Transverse colon (tissue), 4 donors: ENCODE results near the gene PLXNA2. TPM values are rescaled to one million over a fixed set of nuclear protein-coding genes. Genes with fewer than 3 reads are reported as not detected.

Experiments used
- DNase-seq: peaks from one replicate; pipeline ENCODE4 v3.0.0-alpha.2; 2019
- H3K27ac ChIP-seq, 4 donors: fragments of 200-600 bp; sonication (generic); 2 replicates each; pipeline ENCODE4 v1.5.1; 2016 to 2018; ENCODE audit warnings: inconsistent platforms in 4 of 4
- H3K27me3 ChIP-seq: fragments of 200-600 bp; sonication (generic); 2 replicates; pipeline ENCODE4 v1.5.1; 2017; ENCODE audit warnings: inconsistent platforms
- H3K36me3 ChIP-seq, 4 donors: fragments of 200-600 bp; sonication (generic); 2 replicates each; pipeline ENCODE4 v1.5.1; 2017 to 2019; ENCODE audit warnings: inconsistent platforms in 4 of 4
- H3K4me1 ChIP-seq, 4 donors: fragments of 200-600 bp; sonication (generic); 2 replicates each; pipeline ENCODE4 v1.5.1; 2017 to 2020; ENCODE audit warnings: inconsistent platforms in 4 of 4
- H3K4me3 ChIP-seq, 4 donors: fragments of 200-600 bp; sonication (generic); 1 replicate in 1 of 4; 2 replicates in 3 of 4; pipeline versions ENCODE4 v1.5.1 to v1.6.1; 2017 to 2019; ENCODE audit warnings: inconsistent platforms in 4 of 4
- H3K9me3 ChIP-seq, 2 donors: fragments of 200-600 bp; sonication (generic); 2 replicates each; pipeline ENCODE4 v1.5.1; 2017 to 2019; ENCODE audit warnings: inconsistent platforms in 2 of 2
- EP300 ChIP-seq: sonication (generic); formaldehyde crosslinking; IDR thresholded peaks from one replicate; pipeline ENCODE4 v1.6.1; 2017; ENCODE audit warnings: antibody characterized with exemption, low read depth
- POLR2A ChIP-seq: fragments of 450-650 bp; IDR thresholded peaks from one replicate; pipeline ENCODE4 v1.6.1; 2016; ENCODE audit warnings: antibody characterized with exemption, mild to moderate bottlenecking, moderate library complexity
- POLR2AphosphoS5 ChIP-seq, 3 donors: sonication (generic); formaldehyde crosslinking; IDR thresholded peaks; one replicate each; pipeline ENCODE4 v1.6.1; 2016; ENCODE audit warnings: antibody characterized with exemption in 3 of 3
- WGBS, 2 donors: methylation state at CpG; one replicate each; pipeline ENCODE4 v1.1.5; 2018; ENCODE audit warnings: low coverage in 1 of 2; 5-methylcytosine and 5-hydroxymethylcytosine counted together
- in situ Hi-C, 4 donors: fragments of 200-750 bp; cut with MboI; loops; one replicate each; pipeline versions ENCODE4 v1.15.0 to v1.15.1; 2017; ENCODE audit warnings: low sequenced_read_pairs in 3 of 4, low pct_ligation_motif_present in 1 of 4, low pct_unique_long_range_greater_than_20kb in 1 of 4
- intact Hi-C: fragments of 100-400 bp; cut with DNase I; formaldehyde crosslinking; loops from one replicate; pipeline ENCODE4 v1.15.1; 2023; ENCODE audit warnings: low total_unique reads
- total RNA-seq, 4 donors: library from RNA; depleted of rRNA; stranded (reverse); fragments of >200 nt; gene quantifications; one replicate each; pipeline ENCODE4 v1.1.0, GENCODE V29; 2016
- TF ChIP-seq, protein P1 (sequence below), 5 experiments: fragments of 200-600 bp in 3 of 5; fragments of 450-650 bp in 2 of 5; sonication (generic) in 3 of 5; IDR thresholded peaks; 1 replicate in 2 of 5; 2 replicates in 3 of 5; pipeline ENCODE4 v1.5.1; 2016 to 2017; ENCODE audit warnings: antibody characterized with exemption in 5 of 5, inconsistent platforms in 3 of 5, mild to moderate bottlenecking in 2 of 5, moderate library complexity in 1 of 5

The PLXNA2 gene
- total RNA-seq, 4 donors from 2014 or later, result 77.4 to 140 (median 85.5) TPM

GRCh38 chr1:207984831-207985572, 259.2 kb downstream of the PLXNA2 start:
- Histone ChIP-seq H3K36me3 (no peaks in the 10 kb centered on the region), H3K4me3 (no peak overlapping the region), H3K9me3 (no peaks in the 10 kb centered on the region), H3K4me1 (peaks cover 0 to 16% (median 2%) of the 10 kb centered on the region in 4 donors), H3K27me3 (no peaks in the 10 kb centered on the region), H3K27ac (no peak overlapping the region)
- WGBS, 2 donors, result 72 to 80% methylated on average over 4 of the region's 4 CpGs
- intact Hi-C loops, result no loop called here
- no peak for DNase-seq
- TF ChIP-seq, protein P1, sequence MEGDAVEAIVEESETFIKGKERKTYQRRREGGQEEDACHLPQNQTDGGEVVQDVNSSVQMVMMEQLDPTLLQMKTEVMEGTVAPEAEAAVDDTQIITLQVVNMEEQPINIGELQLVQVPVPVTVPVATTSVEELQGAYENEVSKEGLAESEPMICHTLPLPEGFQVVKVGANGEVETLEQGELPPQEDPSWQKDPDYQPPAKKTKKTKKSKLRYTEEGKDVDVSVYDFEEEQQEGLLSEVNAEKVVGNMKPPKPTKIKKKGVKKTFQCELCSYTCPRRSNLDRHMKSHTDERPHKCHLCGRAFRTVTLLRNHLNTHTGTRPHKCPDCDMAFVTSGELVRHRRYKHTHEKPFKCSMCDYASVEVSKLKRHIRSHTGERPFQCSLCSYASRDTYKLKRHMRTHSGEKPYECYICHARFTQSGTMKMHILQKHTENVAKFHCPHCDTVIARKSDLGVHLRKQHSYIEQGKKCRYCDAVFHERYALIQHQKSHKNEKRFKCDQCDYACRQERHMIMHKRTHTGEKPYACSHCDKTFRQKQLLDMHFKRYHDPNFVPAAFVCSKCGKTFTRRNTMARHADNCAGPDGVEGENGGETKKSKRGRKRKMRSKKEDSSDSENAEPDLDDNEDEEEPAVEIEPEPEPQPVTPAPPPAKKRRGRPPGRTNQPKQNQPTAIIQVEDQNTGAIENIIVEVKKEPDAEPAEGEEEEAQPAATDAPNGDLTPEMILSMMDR (IDR thresholded peaks at IDR 0.05), result no peak
- no peak for TF ChIP-seq EP300
- in situ Hi-C loops, result no loop called here

DNA sequence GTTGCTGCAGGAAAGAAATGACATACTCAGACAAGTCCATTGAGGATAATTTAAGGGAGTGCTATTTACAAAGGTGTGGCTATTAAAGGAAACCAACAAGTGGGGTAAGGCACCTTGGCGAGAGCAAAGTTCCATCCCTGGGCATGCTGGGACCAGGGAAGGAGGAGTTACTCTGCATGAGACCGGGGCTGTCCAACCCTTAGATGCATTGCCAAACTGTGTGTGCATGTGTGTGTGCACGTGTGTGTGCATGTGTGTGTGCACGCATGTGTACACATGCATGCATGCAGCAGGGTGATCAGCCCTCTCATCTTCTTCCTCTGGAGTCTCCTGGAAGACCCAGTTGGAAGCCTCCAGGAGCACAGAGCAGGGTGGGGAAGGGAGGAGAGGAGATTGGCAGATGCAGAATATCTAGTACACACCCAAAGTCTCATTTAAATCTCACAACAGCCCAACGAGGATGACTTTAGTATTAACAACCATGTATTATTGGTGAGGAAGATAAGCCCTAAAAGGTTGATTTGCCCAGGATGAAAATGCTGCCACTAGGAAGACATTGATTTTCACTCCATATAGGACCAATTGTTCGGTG, 261.0 kb downstream of the PLXNA2 start:
- H3K27ac ChIP-seq, result peak overlapping the region in 1 of 4 donors; percentile 48
- H3K27me3 ChIP-seq, result no peaks in the 10 kb centered on the region
- intact Hi-C loops (no loop called here), in situ Hi-C loops (no loop called here)
- TF ChIP-seq EP300 (no peak), POLR2A (no peak), POLR2AphosphoS5 (IDR thresholded peaks at IDR 0.05) (no peak)
- TF ChIP-seq, protein P1 (IDR thresholded peaks at IDR 0.05), result no peak
- 54 to 100% methylated on average over 1 to 6 of the region's 6 CpGs for WGBS, 2 donors
- peaks cover 0 to 16% (median 2%) of the 10 kb centered on the region in 4 donors for H3K4me1 ChIP-seq
- H3K36me3 ChIP-seq, result no peaks in the 10 kb centered on the region
- peak; percentile 46 for DNase-seq
- H3K4me3 ChIP-seq, result no peak overlapping the region
- H3K9me3 ChIP-seq, result no peaks in the 10 kb centered on the region

- Histone ChIP-seq H3K27ac (no peak overlapping the region), H3K36me3 (no peaks in the 10 kb centered on the region), H3K27me3 (no peaks in the 10 kb centered on the region), H3K4me3 (no peak overlapping the region), H3K9me3 (no peaks in the 10 kb centered on the region), H3K4me1 (peaks cover 0 to 16% (median 2%) of the 10 kb centered on the region in 4 donors)
- in situ Hi-C loops (no loop called here), intact Hi-C loops (no loop called here)
- DNase-seq, result no peak
- WGBS, 2 donors, result 78% methylated on average over 2 of the region's 2 CpGs; no CpG with 5 or more reads in 1 of the 2 donors
- no peak for TF ChIP-seq POLR2AphosphoS5 (IDR thresholded peaks at IDR 0.05)
- TF ChIP-seq EP300, result no peak
- TF ChIP-seq POLR2A, result no peak
- TF ChIP-seq, protein P1 (IDR thresholded peaks at IDR 0.05), result peak in 1 of 5 experiments; percentile 16
These were observed 262.2 kb downstream of the PLXNA2 start for GRCh38 chr1:207981976-207982375.

- WGBS, 2 donors, result 85 to 91% methylated on average over 4 of the region's 4 CpGs
- DNase-seq, result no peak
- Histone ChIP-seq H3K27me3 (no peaks in the 10 kb centered on the region), H3K9me3 (no peaks in the 10 kb centered on the region), H3K4me3 (no peak overlapping the region), H3K27ac (no peak overlapping the region), H3K4me1 (peaks cover 0 to 15% (median 2%) of the 10 kb centered on the region in 4 donors), H3K36me3 (no peaks in the 10 kb centered on the region)
- in situ Hi-C loops, result no loop called here
- intact Hi-C loops, result no loop called here
- TF ChIP-seq POLR2AphosphoS5 (IDR thresholded peaks at IDR 0.05) (no peak), EP300 (no peak), POLR2A (no peak)
- TF ChIP-seq, protein P1 (IDR thresholded peaks at IDR 0.05), result no peak
These were observed 265.7 kb downstream of the PLXNA2 start for GRCh38 chr1:207978441-207978840.
